ENCODE data around the gene PALM3. TPM values are rescaled to one million over a fixed set of nuclear protein-coding genes. Genes with fewer than 3 reads are reported as not detected.
"Not testable (repeated sequence)": the region's sequence is repeated elsewhere in the genome, so short reads cannot be mapped to it uniquely, and the experiment has no call there.

Gene PALM3
- polyA plus RNA-seq, 4 donors, result 0.94 to 32.9 (median 20.1) TPM

DNA sequence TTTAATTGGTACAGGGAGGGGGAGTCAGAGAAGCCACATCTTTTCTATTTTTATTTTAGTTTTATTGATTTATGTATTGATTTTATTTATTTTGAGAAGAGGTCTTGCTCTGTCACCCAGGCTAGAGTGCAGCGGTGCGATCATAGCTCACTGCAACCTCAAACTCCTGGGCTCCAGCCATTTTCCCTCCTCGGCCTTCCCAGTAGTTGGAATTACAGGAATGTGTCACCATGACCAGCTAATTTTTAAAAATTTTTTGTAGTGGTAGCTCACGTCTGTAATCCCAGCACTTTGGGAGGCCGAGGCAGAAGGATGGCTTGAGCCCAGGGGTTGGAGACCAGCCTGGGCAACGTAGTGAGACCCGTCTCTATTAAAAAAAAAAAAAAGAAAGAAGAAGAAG, 26.2 kb downstream of the PALM3 start:
- no peak for DNase-seq (ENCODE audit: low read depth in 4 of 4, low spot score in 3 of 4)

- DNase-seq (ENCODE audit: low read depth in 4 of 4, low spot score in 3 of 4), result not testable (repeated sequence)
Observed at GRCh38 chr19:14035159-14035558, 26.7 kb downstream of the PALM3 start.

DNA sequence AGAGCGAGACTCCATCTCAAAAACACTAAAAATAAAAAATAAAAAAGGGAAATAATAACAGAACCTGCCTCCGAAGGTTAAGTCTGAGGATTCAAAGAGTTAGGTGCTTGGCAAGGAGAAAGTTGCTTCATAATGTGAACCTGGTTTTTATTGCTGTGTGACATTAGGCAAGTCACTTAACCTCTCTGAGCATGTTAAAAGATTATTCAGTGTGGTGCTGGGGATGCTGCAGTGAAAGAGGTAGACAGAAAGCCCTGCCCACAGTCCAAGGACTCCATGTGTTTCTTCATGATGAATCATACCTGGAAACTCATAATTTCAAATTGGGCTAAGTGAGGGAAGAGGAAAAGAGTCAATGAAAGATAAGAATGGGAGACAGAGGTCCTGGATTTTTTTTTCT, 27.9 kb downstream of the PALM3 start:
- no peak for DNase-seq (ENCODE audit: low read depth in 4 of 4, low spot score in 3 of 4)

DNA sequence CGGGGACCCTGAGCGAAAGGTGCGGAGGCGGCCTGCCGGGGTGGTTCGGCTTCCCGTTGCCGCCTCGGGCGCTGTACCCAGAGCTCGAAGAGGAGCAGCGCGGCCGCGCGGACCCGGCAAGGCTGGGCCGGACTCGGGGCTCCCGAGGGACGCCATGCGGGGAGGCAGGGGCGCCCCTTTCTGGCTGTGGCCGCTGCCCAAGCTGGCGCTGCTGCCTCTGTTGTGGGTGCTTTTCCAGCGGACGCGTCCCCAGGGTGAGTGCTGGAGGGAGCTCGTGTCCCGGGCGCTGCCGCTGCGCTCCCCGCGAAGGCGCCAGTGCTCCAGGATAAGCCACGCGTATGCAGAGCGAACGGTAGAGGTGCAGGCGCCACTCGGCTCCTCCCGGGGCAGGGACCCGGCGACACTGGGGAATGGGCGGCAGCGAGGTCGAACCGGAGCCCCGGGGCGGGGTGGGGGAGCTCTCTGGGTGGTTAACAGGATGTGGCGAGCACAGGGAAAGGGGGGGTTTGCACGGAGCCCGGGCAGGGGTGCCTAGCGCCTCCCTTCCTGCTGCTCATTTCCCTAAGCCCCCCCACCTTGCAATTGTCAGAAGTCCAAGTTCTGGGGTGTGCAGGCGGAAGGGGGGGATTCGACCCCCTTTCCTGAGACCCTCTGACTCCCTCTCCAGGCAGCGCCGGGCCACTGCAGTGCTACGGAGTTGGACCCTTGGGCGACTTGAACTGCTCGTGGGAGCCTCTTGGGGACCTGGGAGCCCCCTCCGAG, 30.0 kb downstream of the PALM3 start, which contains the start of gene IL27RA:
TSS of gene IL27RA (plus strand) at position 44 of the 762 bp plus-strand sequence. CDS start at position 155, 111 bp downstream.
- DNase-seq (ENCODE audit: low read depth in 4 of 4, low spot score in 3 of 4), result peak in 2 of 4 donors; percentile 38 to 44

- no peak for DNase-seq (ENCODE audit: low read depth in 4 of 4, low spot score in 3 of 4)
Observed at GRCh38 chr19:14030997-14031718, 30.7 kb downstream of the PALM3 start.

GRCh38 chr19:14028901-14029300, 33.0 kb downstream of the PALM3 start:
- DNase-seq (ENCODE audit: low read depth in 4 of 4, low spot score in 3 of 4), result no peak

GRCh38 chr19:14027856-14028450, 33.9 kb downstream of the PALM3 start, which contains the start of gene RLN3:
TSS of gene RLN3 (plus strand) at chr19:14028148. CDS start at chr19:14028205, 57 bp downstream.
- DNase-seq (ENCODE audit: low read depth in 4 of 4, low spot score in 3 of 4), result no peak

- DNase-seq (ENCODE audit: low read depth in 4 of 4, low spot score in 3 of 4), result not testable (repeated sequence)
Observed at GRCh38 chr19:14026652-14027192, 35.2 kb downstream of the PALM3 start.

- DNase-seq (ENCODE audit: low read depth in 4 of 4, low spot score in 3 of 4), result no peak
Observed at GRCh38 chr19:14023404-14024235, 38.3 kb downstream of the PALM3 start.

- no peak for DNase-seq (ENCODE audit: low read depth in 4 of 4, low spot score in 3 of 4)
Observed at GRCh38 chr19:14022469-14022868, 39.4 kb downstream of the PALM3 start.

GRCh38 chr19:14021474-14021873, 40.4 kb downstream of the PALM3 start:
- no peak for DNase-seq (ENCODE audit: low read depth in 4 of 4, low spot score in 3 of 4)

DNA sequence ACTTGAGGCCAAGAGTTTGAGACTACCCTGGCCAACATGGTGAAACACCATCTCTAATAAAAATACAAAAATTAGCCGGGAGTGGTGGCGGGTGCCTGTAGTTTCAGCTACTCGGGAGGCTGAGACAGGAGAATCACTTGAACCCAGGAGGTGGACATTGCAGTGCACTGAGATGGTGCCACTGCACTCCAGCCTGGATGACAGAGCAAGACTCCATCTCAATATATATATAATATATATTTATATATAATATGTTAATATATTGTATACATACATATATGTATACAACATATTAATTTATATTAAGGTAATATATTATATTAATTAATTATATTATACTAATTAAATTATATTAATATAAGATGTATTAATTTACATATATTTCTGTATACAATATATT, 42.1 kb downstream of the PALM3 start:
- DNase-seq (ENCODE audit: low read depth in 4 of 4, low spot score in 3 of 4), result not testable (repeated sequence)

DNA sequence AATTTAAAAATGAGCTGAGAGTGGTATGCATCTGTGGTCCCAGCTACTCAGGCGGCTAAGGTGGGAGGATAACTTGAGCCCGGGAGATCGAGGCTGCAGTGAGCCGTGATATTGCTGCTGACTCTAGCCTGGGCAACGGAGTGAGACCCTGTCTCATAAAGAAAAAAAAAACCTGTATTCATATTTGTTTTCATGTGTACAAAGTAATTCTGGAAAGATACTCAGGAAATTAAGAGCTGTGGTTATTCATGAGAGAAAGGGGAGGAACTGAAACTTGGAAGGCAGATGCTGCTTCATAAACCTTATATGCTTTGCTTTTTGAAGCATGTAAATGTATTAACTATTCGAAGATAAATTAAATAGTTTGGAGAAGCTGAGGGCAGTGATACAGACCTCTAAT, 42.8 kb downstream of the PALM3 start:
- no peak for DNase-seq (ENCODE audit: low read depth in 4 of 4, low spot score in 3 of 4)

DNA sequence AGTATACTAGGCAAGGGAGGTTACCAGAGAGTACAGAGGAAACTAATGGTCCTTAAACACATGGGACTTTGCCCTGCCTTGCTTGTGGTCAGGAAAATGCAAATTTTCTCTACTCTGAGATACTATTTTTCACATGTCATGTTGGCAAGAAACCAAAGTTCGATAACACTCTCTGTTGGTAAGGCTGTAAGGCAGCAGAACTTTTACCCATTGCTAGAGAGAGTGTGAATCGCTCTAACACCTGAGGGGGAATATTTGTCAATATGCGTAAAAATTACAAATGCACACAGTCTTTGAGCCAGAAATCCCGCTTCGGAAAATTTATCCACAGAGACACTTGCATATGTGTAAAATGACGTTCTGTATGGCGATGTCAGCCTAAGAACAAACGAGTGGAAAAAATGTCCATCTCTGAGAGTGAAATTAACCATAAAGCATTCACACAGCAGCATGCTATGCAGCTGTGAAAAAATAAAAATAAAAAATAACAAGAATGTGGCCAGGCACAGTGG, 46.3 kb downstream of the PALM3 start:
- no peak for DNase-seq (ENCODE audit: low read depth in 4 of 4, low spot score in 3 of 4)

- DNase-seq (ENCODE audit: low read depth in 4 of 4, low spot score in 3 of 4), result no peak
Observed at GRCh38 chr19:14012378-14012915, 49.4 kb downstream of the PALM3 start.

- no peak for DNase-seq (ENCODE audit: low read depth in 4 of 4, low spot score in 3 of 4)
Observed at GRCh38 chr19:14006766-14007562, 54.9 kb downstream of the PALM3 start.

GRCh38 chr19:14006085-14006765, 55.7 kb downstream of the PALM3 start, which contains the start of gene RFX1:
TSS of gene RFX1 (minus strand) at chr19:14006320. CDS start at chr19:13993843, 12,477 bp downstream.
- DNase-seq (ENCODE audit: low read depth in 4 of 4, low spot score in 3 of 4), result peak; percentile 99 to 100 (median 99)

Measured in left renal pelvis (tissue), 4 donors.